NCI-H1436 (cell line): ENCODE data around the gene P4HA3.

Source experiments
- DNase-seq: peaks from one replicate; lab custom pipeline; 2025; lab: John Stamatoyannopoulos, UW

Gene P4HA3

DNA sequence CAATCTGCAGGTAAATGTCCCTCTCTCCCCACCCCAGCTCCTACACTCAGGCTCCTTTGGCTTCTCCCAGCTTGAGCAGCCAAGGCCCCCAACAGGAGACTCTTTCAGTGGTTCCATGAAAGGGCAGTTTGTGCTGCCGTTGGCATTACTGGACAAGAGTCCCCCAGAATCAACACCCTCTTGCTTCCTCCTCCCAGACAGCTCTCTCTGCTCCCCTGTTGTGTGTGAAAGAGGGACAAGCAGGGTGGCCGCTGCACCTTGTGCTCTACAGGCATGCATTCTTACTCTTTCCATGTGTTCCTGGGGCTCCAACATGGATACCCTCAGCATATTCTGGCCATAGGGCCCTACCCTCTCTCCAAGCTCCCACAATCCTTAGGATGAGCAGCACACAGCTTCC is 48.7 kb downstream of the P4HA3 start:
- DNase-seq: no peak

GRCh38 chr11:74257959-74258553 is 53.4 kb downstream of the P4HA3 start:
- no peak for DNase-seq

- no peak for DNase-seq
Measured at GRCh38 chr11:74256378-74257133, 54.9 kb downstream of the P4HA3 start.

GRCh38 chr11:74255741-74256375 is 55.6 kb downstream of the P4HA3 start:
- DNase-seq: peak; percentile 63

DNA sequence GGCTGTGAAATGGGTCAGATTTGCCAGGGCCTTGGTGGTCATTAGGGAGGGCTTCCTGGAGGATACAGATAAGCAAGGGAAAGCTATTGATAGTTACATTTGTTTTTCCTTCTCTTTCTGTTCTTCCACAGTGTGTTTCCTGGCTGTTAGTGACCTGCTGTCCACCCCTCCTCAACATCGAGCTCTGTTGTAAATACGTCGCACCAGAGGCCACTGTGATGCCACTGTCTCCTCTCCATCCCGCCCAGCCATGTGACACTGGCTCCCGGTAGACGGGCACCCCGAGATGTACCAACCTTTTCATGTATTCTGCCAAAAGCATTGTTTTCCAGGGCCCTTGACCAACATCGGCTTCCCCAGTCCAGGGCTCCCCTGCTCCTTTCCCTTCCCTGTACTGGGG is 58.1 kb downstream of the P4HA3 start:
- no peak for DNase-seq

DNA sequence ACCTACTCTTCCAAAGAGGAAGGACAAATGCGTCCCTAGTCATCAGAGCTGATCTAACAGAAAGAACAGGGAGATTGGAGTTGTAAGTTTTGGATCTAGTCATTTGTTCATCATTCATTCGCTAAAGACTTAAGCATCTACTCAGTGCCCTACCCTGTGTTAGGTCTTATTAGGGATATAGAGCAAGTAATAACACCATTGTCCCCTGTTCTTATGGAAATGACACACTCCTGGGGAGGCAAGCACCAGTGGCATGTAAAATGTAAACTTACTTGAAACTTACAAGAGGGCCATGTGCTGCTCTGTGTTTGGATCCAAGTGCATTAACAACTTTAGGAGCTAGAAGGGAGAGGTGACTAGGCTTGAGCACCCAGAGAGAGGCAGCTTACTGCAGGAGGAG is 61.9 kb downstream of the P4HA3 start:
- DNase-seq: no peak

DNA sequence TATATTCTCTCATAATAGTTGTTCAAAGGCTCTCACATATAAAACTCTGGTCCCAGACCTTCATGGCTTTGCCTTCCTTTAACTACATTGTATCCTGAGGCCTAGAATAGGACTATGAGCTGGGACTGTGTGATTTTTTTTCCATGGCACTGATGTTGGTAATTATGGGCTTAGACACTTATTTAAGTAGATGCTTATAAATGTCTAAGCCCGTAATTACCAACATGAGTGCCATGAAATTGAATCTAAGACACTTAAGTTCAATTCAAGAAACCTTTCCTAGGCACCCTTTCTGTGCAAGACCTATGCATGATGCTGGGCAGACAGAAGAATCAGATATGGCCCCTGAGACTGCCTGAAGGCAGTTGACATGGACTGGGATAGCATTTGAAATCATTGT is 63.0 kb downstream of the P4HA3 start:
- peak; percentile 5 for DNase-seq

DNA sequence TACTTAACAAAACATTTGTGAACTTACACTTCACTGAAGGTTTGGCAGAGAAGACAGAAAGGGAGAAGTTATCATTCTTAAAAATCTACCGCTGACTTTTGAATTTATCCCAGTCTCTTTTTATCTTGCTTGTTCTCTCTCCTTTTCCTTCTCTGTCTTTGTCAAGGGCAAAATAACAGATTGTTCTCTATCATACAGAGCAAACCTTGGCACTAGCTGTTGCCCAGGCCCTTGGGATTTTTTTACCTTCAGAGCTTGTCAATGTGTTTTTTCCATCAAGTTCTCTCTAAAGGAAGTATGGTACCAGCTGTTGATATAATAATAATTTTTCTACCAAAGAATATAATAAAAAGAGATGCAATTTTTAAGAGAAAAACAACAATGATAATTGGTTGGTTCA is 73.2 kb downstream of the P4HA3 start:
- DNase-seq: no peak

DNA sequence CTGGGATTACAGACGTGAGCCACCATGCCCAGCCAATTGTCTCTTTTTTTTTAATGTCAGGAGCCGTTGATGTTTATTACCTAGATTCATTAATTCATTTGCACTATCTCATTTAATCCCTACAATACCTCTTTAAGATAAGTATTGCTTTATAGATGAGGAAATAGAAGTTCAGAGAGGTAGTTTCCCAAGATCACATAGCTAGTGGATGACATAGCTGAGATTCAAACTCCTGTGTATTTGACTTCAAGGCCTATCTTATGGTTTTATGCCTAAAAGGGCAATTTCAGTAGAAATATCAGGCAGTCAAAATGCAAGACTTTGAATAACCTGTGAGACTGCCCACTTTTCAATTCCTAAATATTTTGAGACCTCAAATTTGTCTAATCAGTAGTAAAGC is 73.9 kb downstream of the P4HA3 start:
- no peak for DNase-seq

DNA sequence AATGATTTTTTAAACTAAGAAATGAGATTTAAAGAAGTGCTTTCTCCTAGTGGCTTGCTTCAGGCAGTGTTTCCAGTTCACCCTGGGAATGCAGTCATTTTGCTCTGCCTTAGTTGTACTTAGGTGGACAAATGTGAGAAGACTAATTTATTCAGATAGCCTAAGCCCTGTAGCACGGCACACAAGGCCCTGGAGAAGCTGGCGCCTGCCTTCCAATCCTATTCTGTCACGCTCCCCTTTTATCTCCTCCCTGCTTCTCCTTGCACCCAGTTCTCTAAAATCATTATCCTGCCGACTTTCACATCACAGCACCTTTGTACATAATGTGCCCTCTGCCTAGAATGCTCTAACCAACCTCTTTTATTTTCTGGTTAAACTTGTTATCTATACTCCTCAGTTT is 76.3 kb downstream of the P4HA3 start:
- DNase-seq: no peak

- DNase-seq: no peak
Measured at GRCh38 chr11:74233683-74234082, 77.8 kb downstream of the P4HA3 start.

- DNase-seq: no peak
Measured at GRCh38 chr11:74232311-74232950, 79.0 kb downstream of the P4HA3 start.

GRCh38 chr11:74226907-74227306 is 84.5 kb downstream of the P4HA3 start:
- DNase-seq: no peak

GRCh38 chr11:74225565-74225964 is 85.9 kb downstream of the P4HA3 start:
- DNase-seq: no peak

DNA sequence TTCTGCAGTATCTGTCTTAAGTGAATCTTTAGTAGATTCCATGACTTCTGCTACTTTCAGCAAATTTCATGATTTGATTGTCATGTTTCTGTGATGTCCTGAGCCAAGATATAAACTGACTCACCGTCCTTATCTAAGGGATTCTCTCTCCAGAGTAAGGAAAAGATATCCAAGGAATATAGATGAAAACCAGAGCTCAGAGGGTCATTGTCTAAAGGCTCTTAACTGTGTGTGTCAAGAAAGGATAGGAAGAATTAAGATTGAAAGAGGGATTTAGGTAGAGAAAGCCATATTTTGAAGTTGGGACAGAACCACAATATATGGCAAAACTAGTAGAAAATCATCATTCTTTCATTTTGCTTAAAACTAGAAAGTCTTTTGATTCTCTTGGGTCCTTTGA is 89.6 kb downstream of the P4HA3 start:
- no peak for DNase-seq

GRCh38 chr11:74220376-74220775 is 91.1 kb downstream of the P4HA3 start:
- DNase-seq: no peak
